ENCODE data around the gene YKT6.

Gene YKT6

DNA sequence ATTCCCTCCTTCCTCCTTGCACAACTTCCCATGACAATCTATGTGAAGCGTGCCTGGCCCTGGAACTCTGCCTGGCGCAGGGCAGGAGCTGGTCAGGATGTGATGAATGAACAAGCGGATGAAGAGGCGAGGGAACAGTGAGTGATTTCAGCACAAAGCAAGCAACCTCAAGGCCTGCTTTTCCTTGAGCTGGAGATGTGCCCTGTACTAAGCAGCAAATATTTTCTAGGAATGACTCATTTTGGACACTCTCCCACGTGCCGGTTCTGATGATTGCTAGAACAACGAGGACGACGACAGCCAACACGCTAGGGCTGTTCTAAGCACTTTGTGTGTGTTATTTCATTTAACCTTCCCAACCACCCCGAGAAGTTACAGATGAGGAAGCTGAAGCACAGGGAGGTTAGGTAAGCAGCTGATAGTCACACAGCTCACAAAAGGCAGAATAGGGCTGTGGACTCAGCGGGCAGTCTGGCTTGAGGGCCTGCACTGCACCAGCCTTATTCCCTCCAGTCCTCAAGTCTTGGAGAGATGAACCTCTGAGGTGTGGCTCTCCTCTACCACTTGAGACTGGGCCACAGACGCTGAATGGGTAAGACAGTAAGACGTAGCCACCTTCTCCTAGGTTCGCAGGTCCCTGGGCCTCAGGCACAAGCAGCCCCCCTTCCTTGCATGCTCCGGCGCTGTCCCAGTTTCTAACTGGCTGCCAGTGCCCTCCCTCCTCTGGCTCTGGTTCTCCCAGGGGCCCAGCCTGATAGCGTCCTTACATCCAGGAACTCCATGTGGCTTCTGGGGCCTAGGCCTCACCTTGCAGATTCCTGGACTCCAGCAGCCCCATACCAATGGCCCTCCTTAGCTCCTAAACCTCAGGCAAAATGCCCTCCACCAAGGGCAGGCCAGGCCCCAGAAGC, 59.0 kb downstream of the YKT6 start:
- TF ChIP-seq CTCF (IDR thresholded peaks at IDR 0.05; ENCODE audit: unreplicated experiment in 3 of 3): no peak
- Mint-ChIP-seq H3K27me3 (ENCODE audit: low read depth) (peaks cover 10% of the 10 kb centered on the region), H3K36me3 (ENCODE audit: low read depth) (no peaks in the 10 kb centered on the region), H3K9me3 (no peaks in the 10 kb centered on the region), H3K4me3 (no peak overlapping the region), H3K27ac (peak overlapping the region in 2 of 3 experiments; percentile 25 to 32), H3K4me1 (peaks cover 19% of the 10 kb centered on the region)

GRCh38 chr7:44261240-44261639, 60.5 kb downstream of the YKT6 start:
- Mint-ChIP-seq H3K27me3 (ENCODE audit: low read depth) (peaks cover 14% of the 10 kb centered on the region), H3K4me1 (peaks cover 32% of the 10 kb centered on the region), H3K27ac (no peak overlapping the region), H3K36me3 (ENCODE audit: low read depth) (no peaks in the 10 kb centered on the region), H3K4me3 (no peak overlapping the region), H3K9me3 (no peaks in the 10 kb centered on the region)
- TF ChIP-seq CTCF (IDR thresholded peaks at IDR 0.05; ENCODE audit: unreplicated experiment in 3 of 3): no peak

DNA sequence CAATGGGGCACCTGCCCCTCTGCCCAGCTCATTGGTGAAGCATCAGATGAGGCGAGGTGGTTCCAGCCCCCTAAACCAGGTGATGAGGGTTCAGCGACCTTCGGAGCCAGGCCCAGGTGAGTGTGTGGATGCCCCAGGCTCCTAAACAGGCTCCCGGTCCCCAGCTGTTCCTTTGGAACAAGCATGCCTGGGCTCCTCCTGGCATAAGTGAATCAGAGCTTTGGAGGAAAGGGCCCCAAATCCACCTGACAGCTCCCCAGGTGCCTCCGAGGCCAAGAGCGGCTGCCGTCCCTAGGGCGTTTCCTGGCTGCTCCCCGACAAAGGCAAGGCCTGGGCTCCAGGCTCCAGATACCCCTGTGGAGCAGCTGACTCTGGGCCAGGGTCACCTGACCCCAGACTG, 61.3 kb downstream of the YKT6 start:
- Mint-ChIP-seq H3K4me1 (peaks cover 32% of the 10 kb centered on the region), H3K27ac (no peak overlapping the region), H3K4me3 (no peak overlapping the region), H3K27me3 (ENCODE audit: low read depth) (peaks cover 14% of the 10 kb centered on the region), H3K9me3 (no peaks in the 10 kb centered on the region), H3K36me3 (ENCODE audit: low read depth) (no peaks in the 10 kb centered on the region)
- no peak for TF ChIP-seq CTCF (IDR thresholded peaks at IDR 0.05; ENCODE audit: unreplicated experiment in 3 of 3)

- H3K9me3 Mint-ChIP-seq: no peaks in the 10 kb centered on the region
- H3K36me3 Mint-ChIP-seq (ENCODE audit: low read depth): no peaks in the 10 kb centered on the region
- H3K27me3 Mint-ChIP-seq (ENCODE audit: low read depth): peaks cover 20% of the 10 kb centered on the region
- no peak overlapping the region for H3K27ac Mint-ChIP-seq
- no peak overlapping the region for H3K4me3 Mint-ChIP-seq
- peaks cover 31% of the 10 kb centered on the region for H3K4me1 Mint-ChIP-seq
- TF ChIP-seq CTCF (IDR thresholded peaks at IDR 0.05; ENCODE audit: unreplicated experiment in 3 of 3): no peak
Observed at GRCh38 chr7:44263326-44264082, 62.7 kb downstream of the YKT6 start.

All from nephron (organoid).